ENCODE data around the gene PCDHGB7.
"Not testable (repeated sequence)": the region's sequence is repeated elsewhere in the genome, so short reads cannot be mapped to it uniquely, and the experiment has no call there.

Gene PCDHGB7

DNA sequence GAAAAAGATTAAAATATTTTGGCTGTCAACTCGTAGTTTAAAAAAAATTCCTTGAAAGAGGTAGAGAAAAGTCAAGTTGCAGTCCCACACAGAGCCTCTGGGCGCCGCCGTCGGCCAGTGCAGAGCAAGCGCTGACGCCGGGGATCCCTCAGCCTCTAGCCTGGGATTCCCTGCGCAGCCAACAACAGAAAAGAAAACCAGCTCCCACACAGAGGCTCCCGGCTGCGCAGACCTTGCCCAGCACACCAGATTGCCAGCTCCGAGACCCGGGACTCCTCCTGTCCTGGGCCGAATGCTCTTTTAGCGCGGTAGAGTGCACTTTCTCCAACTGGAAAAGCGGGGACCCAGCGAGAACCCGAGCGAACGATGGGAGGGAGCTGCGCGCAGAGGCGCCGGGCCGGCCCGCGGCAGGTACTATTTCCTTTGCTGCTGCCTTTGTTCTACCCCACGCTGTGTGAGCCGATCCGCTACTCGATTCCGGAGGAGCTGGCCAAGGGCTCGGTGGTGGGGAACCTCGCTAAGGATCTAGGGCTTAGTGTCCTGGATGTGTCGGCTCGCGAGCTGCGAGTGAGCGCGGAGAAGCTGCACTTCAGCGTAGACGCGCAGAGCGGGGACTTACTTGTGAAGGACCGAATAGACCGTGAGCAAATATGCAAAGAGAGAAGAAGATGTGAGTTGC, at the start of gene PCDHGB7:
Gene PCDHGB7, plus strand, starts transcription at position 184 of the 679 bp plus-strand sequence. Its CDS starts 183 bp downstream, at position 367.
- peak; percentile 69 to 71 for DNase-seq

DNA sequence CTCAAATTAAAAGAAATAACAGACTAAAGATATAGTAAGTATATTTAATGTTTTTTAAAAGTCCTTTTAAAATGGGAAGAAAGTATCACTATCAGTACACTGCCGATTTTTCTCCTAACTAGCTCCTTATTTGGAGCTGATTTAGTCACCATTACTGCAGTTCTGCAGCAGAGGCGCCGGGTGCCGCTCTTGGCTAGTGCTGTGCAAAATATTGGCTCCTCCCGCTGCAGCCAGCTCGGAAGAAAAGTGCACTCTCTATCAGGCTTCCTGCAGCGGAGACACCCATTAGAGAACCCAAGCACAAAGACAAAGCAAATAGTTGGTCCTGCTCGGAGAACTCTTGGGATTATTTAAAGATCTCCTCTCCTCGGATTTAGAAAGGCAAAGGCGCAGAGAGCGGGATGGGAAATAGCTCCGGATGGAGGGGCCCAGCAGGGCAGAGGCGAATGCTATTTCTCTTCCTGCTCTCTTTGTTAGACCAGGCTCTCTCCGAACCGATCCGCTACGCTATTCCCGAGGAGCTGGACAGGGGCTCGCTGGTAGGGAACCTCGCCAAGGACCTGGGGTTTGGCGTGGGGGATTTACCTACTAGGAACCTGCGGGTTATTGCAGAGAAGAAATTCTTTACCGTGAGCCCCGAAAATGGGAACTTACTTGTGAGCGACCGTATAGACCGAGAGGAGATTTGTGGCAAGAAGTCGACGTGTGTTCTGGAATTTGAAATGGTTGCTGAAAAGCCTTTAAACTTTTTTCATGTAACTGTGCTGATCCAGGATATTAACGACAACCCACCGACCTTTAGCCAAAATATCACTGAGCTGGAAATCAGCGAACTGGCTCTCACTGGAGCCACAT, 47.3 kb upstream of the PCDHGB7 start, which contains the start of gene PCDHGB3:
Gene PCDHGB3, plus strand, starts transcription at position 249 of the 855 bp plus-strand sequence. Its CDS starts 153 bp downstream, at position 402.
- DNase-seq = no peak

DNA sequence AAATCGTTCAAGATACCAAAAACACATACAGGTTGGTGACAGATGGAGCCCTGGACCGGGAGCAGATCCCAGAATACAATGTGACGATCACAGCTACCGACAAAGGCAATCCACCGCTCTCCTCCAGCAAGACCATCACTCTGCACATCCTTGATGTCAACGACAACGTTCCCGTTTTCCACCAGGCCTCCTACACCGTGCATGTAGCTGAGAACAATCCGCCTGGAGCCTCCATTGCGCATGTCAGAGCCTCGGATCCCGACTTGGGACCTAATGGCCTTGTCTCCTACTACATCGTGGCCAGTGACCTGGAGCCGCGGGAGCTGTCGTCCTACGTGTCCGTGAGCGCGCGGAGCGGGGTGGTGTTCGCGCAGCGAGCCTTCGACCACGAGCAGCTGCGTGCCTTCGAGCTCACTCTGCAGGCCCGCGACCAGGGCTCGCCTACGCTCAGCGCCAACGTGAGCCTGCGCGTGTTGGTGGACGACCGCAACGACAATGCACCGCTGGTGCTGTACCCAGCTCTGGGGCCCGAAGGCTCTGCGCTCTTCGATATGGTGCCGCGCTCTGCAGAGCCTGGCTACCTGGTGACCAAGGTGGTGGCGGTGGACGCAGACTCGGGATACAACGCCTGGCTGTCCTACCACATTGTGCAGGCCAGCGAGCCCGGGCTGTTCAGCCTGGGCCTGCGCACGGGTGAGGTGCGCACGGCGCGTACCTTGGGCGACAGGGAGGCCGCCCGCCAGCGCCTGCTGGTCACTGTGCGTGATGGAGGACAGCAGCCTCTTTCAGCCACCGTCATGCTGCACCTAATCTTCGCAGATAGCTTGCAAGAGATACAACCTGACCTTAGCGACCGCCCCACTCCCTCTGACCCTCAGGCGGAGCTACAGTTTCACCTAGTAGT, 45.7 kb upstream of the PCDHGB7 start:
- no peak for DNase-seq

DNA sequence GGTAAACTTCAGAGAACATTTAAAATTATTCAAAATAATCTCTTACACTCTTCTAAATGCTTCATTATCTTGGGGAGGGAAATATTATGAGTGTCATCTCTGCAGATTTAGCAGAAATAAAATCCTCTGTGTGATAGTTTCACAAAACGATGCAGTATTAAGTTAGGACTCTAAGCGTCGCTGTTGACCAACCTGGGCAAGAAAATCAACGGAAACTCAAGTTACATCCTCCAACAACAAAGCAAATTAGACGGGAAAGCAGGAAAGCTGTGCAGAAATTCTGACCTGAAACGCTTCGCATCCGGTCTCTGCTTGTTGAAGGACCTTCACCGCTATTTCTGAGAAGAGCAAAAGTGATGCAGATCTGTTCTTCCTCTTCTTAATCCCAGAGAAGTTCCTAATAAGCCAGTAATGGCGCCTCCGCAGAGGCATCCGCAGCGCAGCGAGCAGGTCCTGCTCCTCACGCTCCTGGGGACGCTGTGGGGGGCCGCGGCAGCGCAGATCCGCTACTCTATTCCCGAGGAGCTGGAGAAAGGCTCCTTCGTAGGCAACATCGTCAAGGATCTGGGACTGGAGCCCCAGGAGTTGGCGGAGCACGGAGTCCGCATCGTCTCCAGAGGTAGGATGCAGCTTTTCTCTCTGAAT, 43.7 kb upstream of the PCDHGB7 start, which contains the start of gene PCDHGA6:
Gene PCDHGA6, plus strand, starts transcription at position 219 of the 645 bp plus-strand sequence. Its CDS starts 193 bp downstream, at position 412.
- no peak for DNase-seq

DNA sequence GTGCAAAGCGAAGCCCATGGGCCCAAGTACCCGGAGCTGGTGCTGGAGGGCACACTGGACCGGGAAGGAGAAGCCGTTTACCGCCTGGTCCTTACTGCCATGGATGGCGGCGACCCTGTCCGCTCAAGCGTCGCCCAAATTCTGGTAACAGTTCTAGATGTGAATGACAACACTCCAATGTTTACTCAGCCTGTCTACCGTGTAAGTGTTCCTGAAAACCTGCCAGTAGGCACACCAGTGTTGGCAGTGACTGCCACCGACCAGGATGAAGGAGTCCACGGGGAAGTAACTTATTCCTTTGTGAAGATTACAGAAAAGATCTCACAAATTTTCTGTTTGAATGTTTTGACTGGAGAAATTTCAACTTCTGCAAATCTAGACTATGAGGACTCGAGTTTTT, 42.9 kb upstream of the PCDHGB7 start:
- no peak for DNase-seq

DNA sequence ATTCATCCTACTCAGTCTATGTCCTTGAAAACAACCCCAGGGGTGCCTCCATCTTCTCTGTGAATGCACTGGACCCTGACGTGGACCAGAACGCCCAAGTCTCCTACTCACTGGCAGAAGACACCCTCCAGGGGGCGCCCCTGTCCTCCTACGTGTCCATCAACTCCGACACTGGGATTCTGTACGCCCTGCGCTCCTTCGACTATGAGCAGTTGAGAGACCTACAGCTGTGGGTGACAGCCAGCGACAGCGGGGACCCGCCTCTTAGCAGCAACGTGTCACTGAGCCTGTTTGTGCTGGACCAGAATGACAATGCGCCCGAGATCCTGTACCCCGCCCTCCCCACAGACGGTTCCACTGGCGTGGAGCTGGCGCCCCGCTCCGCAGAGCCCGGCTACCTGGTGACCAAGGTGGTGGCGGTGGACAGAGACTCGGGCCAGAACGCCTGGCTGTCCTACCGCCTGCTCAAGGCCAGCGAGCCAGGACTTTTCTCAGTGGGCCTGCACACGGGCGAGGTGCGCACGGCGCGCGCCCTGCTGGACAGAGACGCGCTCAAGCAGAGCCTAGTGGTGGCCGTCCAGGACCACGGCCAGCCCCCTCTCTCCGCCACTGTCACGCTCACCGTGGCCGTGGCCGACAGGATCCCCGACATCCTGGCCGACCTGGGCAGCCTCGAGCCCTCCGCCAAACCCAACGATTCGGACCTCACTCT, 41.9 kb upstream of the PCDHGB7 start:
- DNase-seq = not testable (repeated sequence)

DNA sequence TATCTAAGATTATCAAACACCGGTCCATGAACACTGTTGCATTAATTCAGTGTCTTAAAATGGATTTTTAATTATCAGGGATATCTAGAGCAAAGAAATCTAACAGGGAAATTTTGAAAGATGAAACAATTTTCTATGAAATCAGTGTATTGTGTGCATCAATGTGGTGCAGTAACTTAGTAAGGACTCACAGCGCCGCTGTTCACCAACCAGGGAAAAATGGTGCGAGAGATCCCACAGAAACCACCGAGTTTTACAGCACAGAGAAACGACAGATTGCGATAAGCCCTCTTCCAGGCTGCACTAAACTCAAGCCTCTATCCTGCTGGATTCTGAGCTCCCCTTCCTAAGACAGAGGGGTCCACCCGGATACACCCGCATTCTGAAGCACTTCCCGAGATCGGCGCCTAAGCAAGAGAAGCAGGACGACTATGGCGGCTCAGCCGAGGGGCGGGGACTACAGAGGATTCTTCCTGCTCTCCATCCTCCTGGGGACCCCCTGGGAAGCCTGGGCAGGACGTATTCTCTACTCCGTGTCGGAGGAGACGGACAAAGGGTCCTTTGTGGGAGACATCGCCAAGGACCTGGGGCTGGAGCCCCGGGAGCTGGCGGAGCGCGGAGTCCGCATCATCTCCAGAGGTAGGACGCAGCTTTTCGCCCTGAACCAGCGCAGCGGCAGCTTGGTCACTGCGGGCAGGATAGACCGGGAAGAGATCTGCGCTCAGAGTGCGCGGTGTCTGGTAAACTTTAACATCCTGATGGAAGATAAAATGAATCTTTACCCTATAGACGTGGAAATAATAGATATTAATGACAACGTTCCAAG, 34.8 kb upstream of the PCDHGB7 start, which contains the start of gene PCDHGA7:
Gene PCDHGA7, plus strand, starts transcription at position 274 of the 826 bp plus-strand sequence. Its CDS starts 158 bp downstream, at position 432.
- no peak for DNase-seq

DNA sequence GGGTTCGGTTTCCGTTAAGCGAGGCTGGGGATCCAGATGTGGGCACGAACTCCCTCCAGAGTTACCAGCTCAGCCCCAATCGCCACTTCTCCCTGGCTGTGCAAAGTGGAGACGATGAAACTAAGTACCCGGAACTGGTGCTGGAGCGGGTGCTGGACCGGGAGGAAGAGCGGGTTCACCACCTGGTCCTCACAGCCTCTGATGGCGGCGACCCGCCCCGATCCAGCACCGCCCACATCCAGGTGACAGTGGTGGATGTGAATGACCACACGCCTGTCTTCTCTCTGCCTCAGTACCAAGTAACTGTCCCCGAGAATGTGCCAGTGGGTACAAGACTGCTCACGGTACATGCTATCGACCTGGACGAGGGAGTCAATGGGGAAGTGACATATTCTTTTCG, 34.1 kb upstream of the PCDHGB7 start:
- DNase-seq = no peak

DNA sequence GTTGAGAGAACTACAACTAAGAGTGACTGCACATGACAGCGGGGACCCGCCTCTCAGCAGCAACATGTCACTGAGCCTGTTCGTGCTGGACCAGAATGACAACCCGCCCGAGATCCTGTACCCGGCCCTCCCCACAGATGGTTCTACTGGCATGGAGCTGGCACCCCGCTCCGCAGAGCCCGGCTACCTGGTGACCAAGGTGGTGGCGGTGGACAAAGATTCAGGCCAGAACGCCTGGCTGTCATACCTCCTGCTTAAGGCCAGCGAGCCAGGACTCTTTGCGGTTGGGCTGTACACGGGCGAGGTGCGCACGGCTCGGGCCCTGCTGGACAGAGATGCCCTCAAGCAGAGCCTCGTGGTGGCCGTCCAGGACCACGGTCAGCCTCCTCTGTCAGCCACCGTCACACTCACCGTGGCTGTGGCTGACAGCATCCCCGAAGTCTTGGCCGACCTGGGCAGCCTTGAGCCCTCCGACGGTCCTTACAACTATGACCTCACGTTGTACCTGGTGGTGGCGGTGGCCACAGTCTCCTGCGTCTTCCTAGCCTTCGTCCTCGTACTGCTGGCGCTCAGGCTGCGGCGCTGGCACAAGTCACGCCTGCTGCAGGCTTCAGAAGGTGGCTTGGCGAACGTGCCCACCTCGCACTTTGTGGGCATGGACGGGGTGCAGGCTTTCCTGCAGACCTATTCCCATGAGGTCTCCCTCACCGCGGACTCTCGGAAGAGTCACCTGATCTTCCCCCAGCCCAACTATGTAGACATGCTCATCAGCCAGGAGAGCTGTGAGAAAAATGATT, 32.8 kb upstream of the PCDHGB7 start:
- DNase-seq = no peak

DNA sequence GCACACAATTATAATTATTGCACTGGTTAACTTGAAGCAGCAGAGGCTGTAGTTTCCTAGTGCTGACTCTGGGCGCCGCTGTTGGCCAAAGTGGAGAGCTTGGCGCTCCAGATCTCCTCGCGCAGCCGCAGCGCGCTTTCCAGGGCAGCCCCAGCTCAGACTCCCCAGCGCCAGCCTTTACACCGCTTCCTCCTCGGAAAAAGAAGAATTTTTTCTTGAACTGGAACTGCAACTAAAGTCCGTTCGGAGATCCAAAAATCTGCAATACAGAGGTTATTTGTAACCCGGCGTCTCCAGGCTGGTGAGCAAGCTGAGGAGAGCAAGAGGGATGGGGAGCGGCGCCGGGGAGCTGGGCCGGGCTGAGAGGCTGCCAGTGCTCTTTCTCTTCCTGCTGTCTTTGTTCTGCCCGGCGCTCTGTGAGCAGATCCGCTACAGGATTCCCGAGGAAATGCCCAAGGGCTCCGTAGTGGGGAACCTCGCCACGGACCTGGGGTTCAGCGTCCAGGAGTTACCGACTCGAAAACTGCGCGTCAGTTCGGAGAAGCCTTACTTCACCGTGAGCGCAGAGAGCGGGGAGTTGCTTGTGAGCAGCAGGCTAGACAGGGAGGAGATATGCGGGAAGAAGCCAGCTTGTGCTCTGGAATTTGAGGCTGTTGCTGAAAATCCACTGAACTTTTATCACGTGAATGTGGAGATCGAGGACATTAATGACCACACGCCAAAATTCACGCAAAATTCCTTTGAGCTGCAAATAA, 29.7 kb upstream of the PCDHGB7 start, which contains the start of gene PCDHGB4:
Gene PCDHGB4, plus strand, starts transcription at position 142 of the 755 bp plus-strand sequence. Its CDS starts 187 bp downstream, at position 329.
- not testable (repeated sequence) for DNase-seq

DNA sequence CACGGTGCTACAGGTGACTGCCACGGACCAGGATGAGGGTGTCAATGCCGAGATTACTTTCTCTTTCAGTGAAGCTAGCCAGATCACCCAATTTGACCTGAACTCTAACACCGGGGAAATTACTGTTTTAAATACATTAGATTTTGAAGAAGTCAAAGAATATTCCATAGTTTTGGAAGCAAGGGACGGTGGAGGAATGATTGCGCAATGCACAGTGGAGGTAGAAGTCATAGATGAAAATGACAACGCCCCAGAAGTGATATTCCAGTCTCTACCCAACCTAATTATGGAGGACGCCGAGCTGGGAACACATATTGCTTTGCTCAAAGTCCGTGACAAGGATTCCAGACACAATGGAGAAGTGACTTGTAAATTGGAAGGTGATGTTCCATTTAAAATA, 28.8 kb upstream of the PCDHGB7 start:
- DNase-seq = no peak

DNA sequence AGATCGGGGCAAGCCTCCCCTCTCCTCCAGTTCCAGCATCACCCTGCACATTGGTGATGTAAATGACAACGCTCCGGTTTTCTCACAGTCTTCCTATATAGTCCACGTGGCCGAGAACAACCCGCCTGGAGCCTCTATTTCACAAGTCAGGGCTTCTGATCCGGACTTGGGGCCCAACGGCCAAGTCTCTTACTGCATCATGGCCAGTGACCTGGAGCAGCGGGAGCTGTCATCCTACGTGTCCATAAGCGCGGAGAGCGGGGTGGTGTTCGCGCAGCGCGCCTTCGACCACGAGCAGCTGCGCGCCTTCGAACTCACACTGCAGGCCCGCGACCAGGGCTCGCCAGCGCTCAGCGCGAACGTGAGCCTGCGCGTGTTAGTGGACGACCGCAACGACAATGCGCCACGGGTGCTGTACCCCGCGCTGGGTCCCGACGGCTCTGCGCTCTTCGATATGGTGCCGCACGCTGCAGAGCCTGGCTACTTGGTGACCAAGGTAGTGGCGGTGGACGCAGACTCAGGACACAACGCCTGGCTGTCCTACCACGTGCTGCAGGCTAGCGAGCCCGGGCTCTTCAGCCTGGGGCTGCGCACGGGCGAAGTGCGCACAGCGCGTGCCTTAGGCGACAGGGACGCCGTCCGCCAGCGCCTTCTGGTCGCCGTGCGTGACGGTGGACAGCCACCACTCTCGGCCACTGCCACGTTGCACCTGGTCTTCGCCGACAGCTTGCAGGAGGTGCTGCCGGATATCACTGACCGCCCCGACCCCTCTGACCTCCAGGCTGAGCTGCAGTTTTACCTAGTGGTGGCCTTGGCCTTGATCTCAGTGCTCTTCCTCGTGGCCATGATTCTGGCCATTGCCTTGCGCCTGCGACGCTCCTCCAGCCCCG, 28.1 kb upstream of the PCDHGB7 start:
- DNase-seq = no peak

DNA sequence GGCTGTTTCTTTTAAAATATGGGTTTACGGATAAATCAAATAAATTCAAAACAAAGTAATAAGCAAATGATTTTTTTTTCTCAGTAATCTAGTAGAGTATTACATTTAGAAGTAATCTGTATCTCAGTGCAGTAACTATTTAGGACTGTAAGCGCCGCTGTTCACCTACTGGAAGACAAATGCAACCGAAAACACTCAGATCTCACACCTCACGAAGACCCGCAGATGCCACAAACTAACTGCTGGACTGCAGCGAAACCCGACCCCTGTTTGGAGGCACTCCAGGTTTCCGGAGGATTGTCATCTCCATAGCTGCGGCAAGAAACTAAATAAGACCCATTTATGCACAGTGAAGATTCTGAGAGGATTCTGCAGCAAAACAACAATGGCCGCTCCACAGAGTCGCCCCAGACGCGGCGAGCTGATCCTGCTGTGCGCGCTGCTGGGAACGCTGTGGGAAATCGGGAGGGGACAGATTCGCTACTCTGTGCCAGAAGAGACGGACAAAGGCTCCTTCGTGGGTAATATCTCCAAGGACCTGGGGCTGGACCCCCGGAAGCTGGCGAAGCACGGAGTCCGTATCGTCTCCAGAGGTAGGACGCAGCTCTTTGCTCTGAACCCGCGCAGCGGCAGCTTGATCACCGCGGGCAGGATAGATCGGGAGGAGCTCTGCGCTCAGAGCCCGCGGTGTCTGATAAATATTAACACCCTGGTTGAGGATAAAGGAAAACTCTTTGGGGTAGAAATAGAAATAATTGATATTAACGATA, 24.9 kb upstream of the PCDHGB7 start, which contains the start of gene PCDHGA8:
Gene PCDHGA8, plus strand, starts transcription at position 205 of the 770 bp plus-strand sequence. Its CDS starts 181 bp downstream, at position 386.
- DNase-seq = no peak

DNA sequence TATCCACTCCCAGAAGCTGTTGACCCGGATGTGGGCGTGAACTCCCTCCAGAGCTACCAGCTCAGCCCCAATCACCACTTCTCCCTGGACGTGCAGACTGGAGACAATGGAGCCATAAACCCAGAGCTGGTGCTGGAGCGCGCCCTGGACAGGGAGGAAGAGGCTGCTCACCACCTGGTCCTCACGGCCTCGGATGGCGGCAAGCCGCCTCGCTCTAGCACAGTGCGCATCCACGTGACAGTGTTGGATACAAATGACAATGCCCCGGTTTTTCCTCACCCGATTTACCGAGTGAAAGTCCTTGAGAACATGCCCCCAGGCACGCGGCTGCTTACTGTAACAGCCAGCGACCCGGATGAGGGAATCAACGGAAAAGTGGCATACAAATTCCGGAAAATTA, 24.2 kb upstream of the PCDHGB7 start:
- no peak for DNase-seq

DNA sequence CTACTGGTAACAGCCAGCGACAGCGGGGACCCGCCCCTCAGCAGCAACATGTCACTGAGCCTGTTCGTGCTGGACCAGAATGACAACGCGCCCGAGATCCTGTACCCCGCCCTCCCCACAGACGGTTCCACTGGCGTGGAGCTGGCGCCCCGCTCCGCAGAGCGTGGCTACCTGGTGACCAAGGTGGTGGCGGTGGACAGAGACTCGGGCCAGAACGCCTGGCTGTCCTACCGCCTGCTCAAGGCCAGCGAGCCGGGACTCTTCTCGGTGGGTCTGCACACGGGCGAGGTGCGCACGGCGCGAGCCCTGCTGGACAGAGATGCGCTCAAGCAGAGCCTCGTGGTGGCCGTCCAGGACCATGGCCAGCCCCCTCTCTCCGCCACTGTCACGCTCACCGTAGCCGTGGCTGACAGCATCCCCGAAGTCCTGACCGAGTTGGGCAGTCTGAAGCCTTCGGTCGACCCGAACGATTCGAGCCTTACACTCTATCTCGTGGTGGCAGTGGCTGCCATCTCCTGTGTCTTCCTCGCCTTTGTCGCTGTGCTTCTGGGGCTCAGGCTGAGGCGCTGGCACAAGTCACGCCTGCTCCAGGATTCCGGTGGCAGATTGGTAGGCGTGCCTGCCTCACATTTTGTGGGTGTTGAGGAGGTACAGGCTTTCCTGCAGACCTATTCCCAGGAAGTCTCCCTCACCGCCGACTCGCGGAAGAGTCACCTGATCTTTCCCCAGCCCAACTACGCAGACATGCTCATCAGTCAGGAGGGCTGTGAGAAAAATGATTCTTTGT, 22.9 kb upstream of the PCDHGB7 start:
- DNase-seq = not testable (repeated sequence)

All from activated T-cell treated with anti-CD3 and anti-CD28 coated beads, Interleukin-2, amount 50 U/mL, for 48 hours (primary cell).